ENCODE results near the gene RPN2. TPM values are rescaled to one million over a fixed set of nuclear protein-coding genes. Genes with fewer than 3 reads are reported as not detected.

RPN2 gene
- total RNA-seq, 1 experiment from 2014 or later = 220 TPM

DNA sequence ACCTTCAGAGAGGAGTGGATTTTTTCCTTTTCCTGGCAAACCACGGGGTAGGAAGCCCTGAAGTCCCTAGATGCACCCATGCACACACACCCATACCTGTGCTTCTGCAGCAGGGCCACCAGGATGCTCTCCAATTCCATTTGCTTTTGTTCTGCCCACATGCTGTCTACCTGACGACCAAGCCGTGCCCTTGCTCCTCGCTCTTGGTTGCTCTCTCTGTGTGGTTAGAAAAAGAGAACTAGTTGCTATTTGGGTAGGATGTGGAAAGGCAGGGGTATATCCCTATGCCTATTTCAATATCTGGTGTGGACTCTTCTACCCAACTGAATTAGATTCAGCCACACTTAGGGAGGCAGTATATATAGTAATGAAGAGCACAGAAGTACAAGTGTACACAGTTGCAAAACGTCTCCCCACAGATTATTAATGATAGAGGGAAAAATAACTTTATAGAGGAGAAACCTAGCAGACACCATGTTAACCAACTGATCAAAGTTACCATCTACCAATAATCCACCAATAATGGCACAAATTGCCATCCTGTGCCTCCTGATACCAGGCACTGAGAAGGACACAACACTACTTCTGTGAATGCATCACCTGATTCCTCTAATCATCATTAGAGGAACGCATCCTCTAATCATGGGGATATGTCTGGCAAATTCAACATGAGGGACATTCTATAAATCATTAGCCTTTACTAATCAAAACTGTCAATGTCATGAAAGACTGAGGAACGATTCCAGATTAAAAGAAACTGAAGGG is 75.2 kb downstream of the RPN2 start:
- H3K27me3 ChIP-seq (ENCODE audit: insufficient read depth, low read length) = no peaks in the 10 kb centered on the region
- H3K9me2 ChIP-seq (ENCODE audit: insufficient read depth) = no peaks in the 10 kb centered on the region
- ATAC-seq = no peak
- no peak for DNase-seq (ENCODE audit: low read depth, low spot score)
- H3K27ac ChIP-seq (ENCODE audit: low read depth, low read length) = no peak overlapping the region
- no peak overlapping the region for H3K4me2 ChIP-seq (ENCODE audit: low read length)
- no peaks in the 10 kb centered on the region for H3K79me2 ChIP-seq (ENCODE audit: insufficient read depth, low read length)
- no peak overlapping the region for H3K4me3 ChIP-seq (replicated peaks in 1 of 2; ENCODE audit: low read depth in 1 of 2, low read length in 2 of 2)
- no peak overlapping the region for H3K9ac ChIP-seq (ENCODE audit: low read length)
- no TSS peak for BruUV-seq (replicated peaks)
- no peaks in the 10 kb centered on the region for H3K4me1 ChIP-seq (ENCODE audit: control insufficient read depth in 1 of 2, insufficient read depth in 2 of 2, low read length in 2 of 2)
- H3K9me3 ChIP-seq (ENCODE audit: control insufficient read depth in 1 of 2, insufficient read depth in 1 of 2, low read depth in 1 of 2, low read length in 2 of 2) = no peaks in the 10 kb centered on the region
- CTCF ChIA-PET = no interaction called here
- TF ChIP-seq POLR2A (IDR thresholded peaks at IDR 0.05; ENCODE audit: borderline replicate concordance, extremely low read depth, insufficient read depth, insufficient read length) = no peak
- TF ChIP-seq, protein P1, sequence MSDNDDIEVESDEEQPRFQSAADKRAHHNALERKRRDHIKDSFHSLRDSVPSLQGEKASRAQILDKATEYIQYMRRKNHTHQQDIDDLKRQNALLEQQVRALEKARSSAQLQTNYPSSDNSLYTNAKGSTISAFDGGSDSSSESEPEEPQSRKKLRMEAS (IDR thresholded peaks at IDR 0.05) = no peak
- RAD21 ChIA-PET (ENCODE audit: low non-redundant PET in 1 of 2, low total read pairs in 2 of 2, uncharacterized antibody in 2 of 2, unreplicated experiment in 2 of 2) = no interaction called here
- no peaks in the 10 kb centered on the region for H4K20me1 ChIP-seq (ENCODE audit: insufficient read depth)
- POLR2A ChIA-PET = no interaction called here
- no peak overlapping the region for H2AFZ ChIP-seq (ENCODE audit: low read depth, low read length, poor library complexity, severe bottlenecking)
- intact Hi-C loops (cut with micrococcal nuclease) = no loop called here
- H3K36me3 ChIP-seq (ENCODE audit: control insufficient read depth in 1 of 2, insufficient read depth in 2 of 2, low read length in 2 of 2) = no peaks in the 10 kb centered on the region

DNA sequence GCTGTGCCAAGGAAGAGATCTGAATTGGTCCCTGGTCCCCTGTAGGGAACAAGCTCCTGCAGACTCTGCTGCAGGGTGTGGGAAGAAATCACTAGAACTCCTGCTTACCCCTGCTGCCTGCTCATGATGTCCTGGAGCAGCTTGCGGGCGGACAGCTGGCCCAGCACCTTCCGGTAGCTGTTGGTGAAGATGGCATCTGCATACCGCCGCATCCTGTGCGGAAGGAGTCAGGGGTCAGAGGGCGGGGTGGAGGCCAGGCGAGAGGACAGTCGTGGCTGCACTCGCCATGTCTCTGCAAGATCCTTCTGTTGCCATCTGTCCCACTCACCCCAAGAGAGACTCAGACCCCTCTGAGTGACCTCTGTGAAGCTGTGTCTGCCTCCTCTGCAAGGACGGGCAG is 77.2 kb downstream of the RPN2 start:
- DNase-seq (ENCODE audit: low read depth, low spot score) = no peak
- ChIA-PET CTCF (no interaction called here), RAD21 (ENCODE audit: low non-redundant PET in 1 of 2, low total read pairs in 2 of 2, uncharacterized antibody in 2 of 2, unreplicated experiment in 2 of 2) (no interaction called here), POLR2A (no interaction called here)
- no peaks in the 10 kb centered on the region for H3K4me1 ChIP-seq (ENCODE audit: control insufficient read depth in 1 of 2, insufficient read depth in 2 of 2, low read length in 2 of 2)
- H3K4me2 ChIP-seq (ENCODE audit: low read length) = no peak overlapping the region
- no TSS peak for BruUV-seq (replicated peaks)
- H3K27ac ChIP-seq (ENCODE audit: low read depth, low read length) = no peak overlapping the region
- H3K4me3 ChIP-seq (replicated peaks in 1 of 2; ENCODE audit: low read depth in 1 of 2, low read length in 2 of 2) = no peak overlapping the region
- intact Hi-C loops (cut with micrococcal nuclease) = no loop called here
- H3K27me3 ChIP-seq (ENCODE audit: insufficient read depth, low read length) = 0 out of 2 replicates have a peak, but pooled peaks cover 8% of the 10 kb centered on the region
- H3K9ac ChIP-seq (ENCODE audit: low read length) = no peak overlapping the region
- H3K36me3 ChIP-seq (ENCODE audit: control insufficient read depth in 1 of 2, insufficient read depth in 2 of 2, low read length in 2 of 2) = no peaks in the 10 kb centered on the region
- H2AFZ ChIP-seq (ENCODE audit: low read depth, low read length, poor library complexity, severe bottlenecking) = no peak overlapping the region
- no peaks in the 10 kb centered on the region for H3K9me2 ChIP-seq (ENCODE audit: insufficient read depth)
- ATAC-seq = no peak
- no peaks in the 10 kb centered on the region for H3K9me3 ChIP-seq (ENCODE audit: control insufficient read depth in 1 of 2, insufficient read depth in 1 of 2, low read depth in 1 of 2, low read length in 2 of 2)
- no peaks in the 10 kb centered on the region for H3K79me2 ChIP-seq (ENCODE audit: insufficient read depth, low read length)
- H4K20me1 ChIP-seq (ENCODE audit: insufficient read depth) = no peaks in the 10 kb centered on the region
- TF ChIP-seq ELF1 (IDR thresholded peaks at IDR 0.05; ENCODE audit: borderline replicate concordance, low read depth) (no peak), JUND (IDR thresholded peaks at IDR 0.05) (no peak), EGR1 (IDR thresholded peaks at IDR 0.05; ENCODE audit: low read depth) (no peak), CBX3 (IDR thresholded peaks at IDR 0.05; ENCODE audit: low read depth) (no peak), FOSL1 (IDR thresholded peaks at IDR 0.05; ENCODE audit: low read depth) (no peak), EZH2 (IDR thresholded peaks at IDR 0.05) (no peak), CEBPB (IDR thresholded peaks at IDR 0.05; ENCODE audit: low read depth) (no peak), ZFX (IDR thresholded peaks at IDR 0.05) (no peak), SIN3A (IDR thresholded peaks at IDR 0.05; ENCODE audit: low read depth) (no peak)
- TF ChIP-seq, protein P2, sequence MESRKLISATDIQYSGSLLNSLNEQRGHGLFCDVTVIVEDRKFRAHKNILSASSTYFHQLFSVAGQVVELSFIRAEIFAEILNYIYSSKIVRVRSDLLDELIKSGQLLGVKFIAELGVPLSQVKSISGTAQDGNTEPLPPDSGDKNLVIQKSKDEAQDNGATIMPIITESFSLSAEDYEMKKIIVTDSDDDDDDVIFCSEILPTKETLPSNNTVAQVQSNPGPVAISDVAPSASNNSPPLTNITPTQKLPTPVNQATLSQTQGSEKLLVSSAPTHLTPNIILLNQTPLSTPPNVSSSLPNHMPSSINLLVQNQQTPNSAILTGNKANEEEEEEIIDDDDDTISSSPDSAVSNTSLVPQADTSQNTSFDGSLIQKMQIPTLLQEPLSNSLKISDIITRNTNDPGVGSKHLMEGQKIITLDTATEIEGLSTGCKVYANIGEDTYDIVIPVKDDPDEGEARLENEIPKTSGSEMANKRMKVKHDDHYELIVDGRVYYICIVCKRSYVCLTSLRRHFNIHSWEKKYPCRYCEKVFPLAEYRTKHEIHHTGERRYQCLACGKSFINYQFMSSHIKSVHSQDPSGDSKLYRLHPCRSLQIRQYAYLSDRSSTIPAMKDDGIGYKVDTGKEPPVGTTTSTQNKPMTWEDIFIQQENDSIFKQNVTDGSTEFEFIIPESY (IDR thresholded peaks at IDR 0.05; ENCODE audit: extremely low read depth, insufficient replicate concordance, low read length) = no peak
- TF ChIP-seq, protein P3, sequence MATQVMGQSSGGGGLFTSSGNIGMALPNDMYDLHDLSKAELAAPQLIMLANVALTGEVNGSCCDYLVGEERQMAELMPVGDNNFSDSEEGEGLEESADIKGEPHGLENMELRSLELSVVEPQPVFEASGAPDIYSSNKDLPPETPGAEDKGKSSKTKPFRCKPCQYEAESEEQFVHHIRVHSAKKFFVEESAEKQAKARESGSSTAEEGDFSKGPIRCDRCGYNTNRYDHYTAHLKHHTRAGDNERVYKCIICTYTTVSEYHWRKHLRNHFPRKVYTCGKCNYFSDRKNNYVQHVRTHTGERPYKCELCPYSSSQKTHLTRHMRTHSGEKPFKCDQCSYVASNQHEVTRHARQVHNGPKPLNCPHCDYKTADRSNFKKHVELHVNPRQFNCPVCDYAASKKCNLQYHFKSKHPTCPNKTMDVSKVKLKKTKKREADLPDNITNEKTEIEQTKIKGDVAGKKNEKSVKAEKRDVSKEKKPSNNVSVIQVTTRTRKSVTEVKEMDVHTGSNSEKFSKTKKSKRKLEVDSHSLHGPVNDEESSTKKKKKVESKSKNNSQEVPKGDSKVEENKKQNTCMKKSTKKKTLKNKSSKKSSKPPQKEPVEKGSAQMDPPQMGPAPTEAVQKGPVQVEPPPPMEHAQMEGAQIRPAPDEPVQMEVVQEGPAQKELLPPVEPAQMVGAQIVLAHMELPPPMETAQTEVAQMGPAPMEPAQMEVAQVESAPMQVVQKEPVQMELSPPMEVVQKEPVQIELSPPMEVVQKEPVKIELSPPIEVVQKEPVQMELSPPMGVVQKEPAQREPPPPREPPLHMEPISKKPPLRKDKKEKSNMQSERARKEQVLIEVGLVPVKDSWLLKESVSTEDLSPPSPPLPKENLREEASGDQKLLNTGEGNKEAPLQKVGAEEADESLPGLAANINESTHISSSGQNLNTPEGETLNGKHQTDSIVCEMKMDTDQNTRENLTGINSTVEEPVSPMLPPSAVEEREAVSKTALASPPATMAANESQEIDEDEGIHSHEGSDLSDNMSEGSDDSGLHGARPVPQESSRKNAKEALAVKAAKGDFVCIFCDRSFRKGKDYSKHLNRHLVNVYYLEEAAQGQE (IDR thresholded peaks at IDR 0.05; ENCODE audit: low read depth) = no peak
- TF ChIP-seq, protein P4, sequence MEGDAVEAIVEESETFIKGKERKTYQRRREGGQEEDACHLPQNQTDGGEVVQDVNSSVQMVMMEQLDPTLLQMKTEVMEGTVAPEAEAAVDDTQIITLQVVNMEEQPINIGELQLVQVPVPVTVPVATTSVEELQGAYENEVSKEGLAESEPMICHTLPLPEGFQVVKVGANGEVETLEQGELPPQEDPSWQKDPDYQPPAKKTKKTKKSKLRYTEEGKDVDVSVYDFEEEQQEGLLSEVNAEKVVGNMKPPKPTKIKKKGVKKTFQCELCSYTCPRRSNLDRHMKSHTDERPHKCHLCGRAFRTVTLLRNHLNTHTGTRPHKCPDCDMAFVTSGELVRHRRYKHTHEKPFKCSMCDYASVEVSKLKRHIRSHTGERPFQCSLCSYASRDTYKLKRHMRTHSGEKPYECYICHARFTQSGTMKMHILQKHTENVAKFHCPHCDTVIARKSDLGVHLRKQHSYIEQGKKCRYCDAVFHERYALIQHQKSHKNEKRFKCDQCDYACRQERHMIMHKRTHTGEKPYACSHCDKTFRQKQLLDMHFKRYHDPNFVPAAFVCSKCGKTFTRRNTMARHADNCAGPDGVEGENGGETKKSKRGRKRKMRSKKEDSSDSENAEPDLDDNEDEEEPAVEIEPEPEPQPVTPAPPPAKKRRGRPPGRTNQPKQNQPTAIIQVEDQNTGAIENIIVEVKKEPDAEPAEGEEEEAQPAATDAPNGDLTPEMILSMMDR (IDR thresholded peaks at IDR 0.05 in 2 of 3, conservative IDR thresholded peaks at IDR 0.05 in 1 of 3; ENCODE audit: borderline replicate concordance in 1 of 3, insufficient read depth in 1 of 3, low read depth in 2 of 3, low read length in 2 of 3) = no peak

All from HCT116 (cell line).